NCI-H510A (cell line): ENCODE data around the gene SV2C.
"Not testable (repeated sequence)": the region's sequence is repeated elsewhere in the genome, so short reads cannot be mapped to it uniquely, and the experiment has no call there.

ENCODE experiments used
- DNase-seq: peaks from one replicate; lab custom pipeline; 2025; lab: John Stamatoyannopoulos, UW

The SV2C gene

GRCh38 chr5:76339919-76340318, 256.7 kb downstream of the SV2C start:
- no peak for DNase-seq

- DNase-seq, result no peak
Observed at GRCh38 chr5:76341651-76342334, 258.6 kb downstream of the SV2C start.

- DNase-seq, result no peak
Observed at GRCh38 chr5:76342474-76342873, 259.3 kb downstream of the SV2C start.

- DNase-seq, result no peak
Observed at GRCh38 chr5:76345582-76345981, 262.4 kb downstream of the SV2C start.

GRCh38 chr5:76351176-76351575, 268.0 kb downstream of the SV2C start:
- no peak for DNase-seq

- no peak for DNase-seq
Observed at GRCh38 chr5:76351577-76351976, 268.4 kb downstream of the SV2C start.

- DNase-seq, result no peak
Observed at GRCh38 chr5:76356887-76357286, 273.7 kb downstream of the SV2C start.

GRCh38 chr5:76363352-76364225, 280.4 kb downstream of the SV2C start:
- DNase-seq, result no peak

GRCh38 chr5:76364226-76364589, 281.0 kb downstream of the SV2C start:
- no peak for DNase-seq

GRCh38 chr5:76365561-76365960, 282.4 kb downstream of the SV2C start:
- DNase-seq, result no peak

GRCh38 chr5:76366596-76366995, 283.4 kb downstream of the SV2C start:
- no peak for DNase-seq

GRCh38 chr5:76367623-76368371, 284.6 kb downstream of the SV2C start:
- no peak for DNase-seq

- no peak for DNase-seq
Observed at GRCh38 chr5:76368941-76369340, 285.8 kb downstream of the SV2C start.

- DNase-seq, result not testable (repeated sequence)
Observed at GRCh38 chr5:76369668-76370067, 286.5 kb downstream of the SV2C start.

- no peak for DNase-seq
Observed at GRCh38 chr5:76371960-76372322, 288.8 kb downstream of the SV2C start.

- no peak for DNase-seq
Observed at GRCh38 chr5:76372323-76373054, 289.3 kb downstream of the SV2C start.

- DNase-seq, result no peak
Observed at GRCh38 chr5:76376148-76376865, 293.1 kb downstream of the SV2C start.

GRCh38 chr5:76376866-76377230, 293.7 kb downstream of the SV2C start:
- DNase-seq, result no peak

- DNase-seq, result no peak
Observed at GRCh38 chr5:76378355-76378754, 295.2 kb downstream of the SV2C start.

- no peak for DNase-seq
Observed at GRCh38 chr5:76379316-76379715, 296.1 kb downstream of the SV2C start.

- no peak for DNase-seq
Observed at GRCh38 chr5:76379855-76380254, 296.7 kb downstream of the SV2C start.
